Pons (tissue), 1 donor: ENCODE results near the gene MYRIP.
"Not testable (repeated sequence)": the region's sequence is repeated elsewhere in the genome, so short reads cannot be mapped to it uniquely, and the experiment has no call there.

Experiments used
- DNase-seq: peaks from one replicate; pipeline ENCODE4 v3.0.0-alpha.2; 2016; ENCODE audit warnings: low spot score

The MYRIP gene

GRCh38 chr3:40130721-40131120, 321.3 kb downstream of the MYRIP start:
- no peak for DNase-seq

- DNase-seq: not testable (repeated sequence)
Observed at GRCh38 chr3:40133886-40134575, 324.6 kb downstream of the MYRIP start.

GRCh38 chr3:40137591-40138295, 328.3 kb downstream of the MYRIP start:
- no peak for DNase-seq

- DNase-seq: no peak
Observed at GRCh38 chr3:40143283-40144090, 334.1 kb downstream of the MYRIP start.

- no peak for DNase-seq
Observed at GRCh38 chr3:40148827-40149226, 339.4 kb downstream of the MYRIP start.

GRCh38 chr3:40152482-40153133, 343.2 kb downstream of the MYRIP start:
- no peak for DNase-seq

GRCh38 chr3:40160933-40161332, 351.5 kb downstream of the MYRIP start:
- DNase-seq: no peak

GRCh38 chr3:40162616-40163015, 353.2 kb downstream of the MYRIP start:
- no peak for DNase-seq

GRCh38 chr3:40166997-40167396, 357.6 kb downstream of the MYRIP start:
- no peak for DNase-seq

GRCh38 chr3:40167958-40168357, 358.5 kb downstream of the MYRIP start:
- DNase-seq: no peak

- no peak for DNase-seq
Observed at GRCh38 chr3:40169983-40170382, 360.6 kb downstream of the MYRIP start.

GRCh38 chr3:40170395-40170794, 361.0 kb downstream of the MYRIP start:
- no peak for DNase-seq

- peak; percentile 25 for DNase-seq
Observed at GRCh38 chr3:40172560-40172959, 363.2 kb downstream of the MYRIP start.

GRCh38 chr3:40173227-40173721, 363.9 kb downstream of the MYRIP start:
- DNase-seq: peak; percentile 99

GRCh38 chr3:40178012-40178594, 368.7 kb downstream of the MYRIP start:
- no peak for DNase-seq

- DNase-seq: peak; percentile 90
Observed at GRCh38 chr3:40179016-40179415, 369.6 kb downstream of the MYRIP start.

- no peak for DNase-seq
Observed at GRCh38 chr3:40181182-40181581, 371.8 kb downstream of the MYRIP start.

GRCh38 chr3:40185029-40185695, 375.8 kb downstream of the MYRIP start:
- no peak for DNase-seq

GRCh38 chr3:40186508-40186907, 377.1 kb downstream of the MYRIP start:
- no peak for DNase-seq

GRCh38 chr3:40187945-40188344, 378.5 kb downstream of the MYRIP start:
- no peak for DNase-seq

- DNase-seq: no peak
Observed at GRCh38 chr3:40189118-40189517, 379.7 kb downstream of the MYRIP start.
